Measurements from ENCODE around the gene GSE1.
"Not testable (repeated sequence)": the region's sequence is repeated elsewhere in the genome, so short reads cannot be mapped to it uniquely, and the experiment has no call there.

GSE1 gene

GRCh38 chr16:85587762-85588556 is 25.2 kb upstream of the GSE1 start:
- DNase-seq (ENCODE audit: low read depth) = no peak
- H3K4me3 ChIP-seq (ENCODE audit: low read depth, low read length) = no peak overlapping the region

- no peak overlapping the region for H3K4me3 ChIP-seq (ENCODE audit: low read depth, low read length)
- DNase-seq (ENCODE audit: low read depth) = no peak
Measured at GRCh38 chr16:85588562-85589503, 24.3 kb upstream of the GSE1 start.

GRCh38 chr16:85589688-85590505 is 23.2 kb upstream of the GSE1 start:
- no peak overlapping the region for H3K4me3 ChIP-seq (ENCODE audit: low read depth, low read length)
- DNase-seq (ENCODE audit: low read depth) = no peak

- DNase-seq (ENCODE audit: low read depth) = no peak
- H3K4me3 ChIP-seq (ENCODE audit: low read depth, low read length) = no peak overlapping the region
Measured at GRCh38 chr16:85590506-85590832, 22.7 kb upstream of the GSE1 start.

GRCh38 chr16:85591381-85591780 is 21.7 kb upstream of the GSE1 start:
- DNase-seq (ENCODE audit: low read depth) = no peak
- H3K4me3 ChIP-seq (ENCODE audit: low read depth, low read length) = no peak overlapping the region

GRCh38 chr16:85592277-85592676 is 20.8 kb upstream of the GSE1 start:
- DNase-seq (ENCODE audit: low read depth) = not testable (repeated sequence)

GRCh38 chr16:85592700-85593493 is 20.2 kb upstream of the GSE1 start:
- H3K4me3 ChIP-seq (ENCODE audit: low read depth, low read length) = no peak overlapping the region
- DNase-seq (ENCODE audit: low read depth) = no peak

More at GRCh38 chr16:85592277-85592676, 20.8 kb upstream of the GSE1 start:
- H3K4me3 ChIP-seq (ENCODE audit: low read depth, low read length) = not testable (repeated sequence)

GRCh38 chr16:85593494-85594221 is 19.5 kb upstream of the GSE1 start:
- H3K4me3 ChIP-seq (ENCODE audit: low read depth, low read length) = no peak overlapping the region
- DNase-seq (ENCODE audit: low read depth) = no peak

GRCh38 chr16:85594273-85594977 is 18.7 kb upstream of the GSE1 start:
- H3K4me3 ChIP-seq (ENCODE audit: low read depth, low read length) = no peak overlapping the region
- DNase-seq (ENCODE audit: low read depth) = no peak

- H3K4me3 ChIP-seq (ENCODE audit: low read depth, low read length) = no peak overlapping the region
- DNase-seq (ENCODE audit: low read depth) = no peak
Measured at GRCh38 chr16:85594978-85595661, 18.0 kb upstream of the GSE1 start.

- no peak overlapping the region for H3K4me3 ChIP-seq (ENCODE audit: low read depth, low read length)
- DNase-seq (ENCODE audit: low read depth) = no peak
Measured at GRCh38 chr16:85595812-85596502, 17.2 kb upstream of the GSE1 start.

- DNase-seq (ENCODE audit: low read depth) = no peak
- H3K4me3 ChIP-seq (ENCODE audit: low read depth, low read length) = no peak overlapping the region
Measured at GRCh38 chr16:85598141-85598540, 15.0 kb upstream of the GSE1 start.

GRCh38 chr16:85600078-85600477 is 13.0 kb upstream of the GSE1 start:
- no peak overlapping the region for H3K4me3 ChIP-seq (ENCODE audit: low read depth, low read length)
- no peak for DNase-seq (ENCODE audit: low read depth)

- no peak overlapping the region for H3K4me3 ChIP-seq (ENCODE audit: low read depth, low read length)
- no peak for DNase-seq (ENCODE audit: low read depth)
Measured at GRCh38 chr16:85600530-85601271, 12.4 kb upstream of the GSE1 start.

GRCh38 chr16:85601272-85601639 is 11.9 kb upstream of the GSE1 start:
- no peak overlapping the region for H3K4me3 ChIP-seq (ENCODE audit: low read depth, low read length)
- no peak for DNase-seq (ENCODE audit: low read depth)

GRCh38 chr16:85601730-85602401 is 11.3 kb upstream of the GSE1 start:
- DNase-seq (ENCODE audit: low read depth) = no peak

More at GRCh38 chr16:85601730-85602401, 11.3 kb upstream of the GSE1 start:
- no peak overlapping the region for H3K4me3 ChIP-seq (ENCODE audit: low read depth, low read length)
